Activated naive CD8-positive, alpha-beta T cell treated with anti-CD3 and anti-CD28 coated beads, Interleukin-2, amount 50 U/mL, for 24 hours (primary cell): ENCODE results near the gene UCHL3.

Experiments
- ATAC-seq: fragments of 150-1000 bp; cut with Tn5 transposase; one replicate; pipeline ENCODE4 v1.10.0; 2021
- DNase-seq: peaks from one replicate; pipeline ENCODE4 v3.0.0; 2021
- H3K27ac Mint-ChIP-seq: one replicate; pipeline ENCODE4 v1.8.0; 2021; ENCODE audit warnings: mild to moderate bottlenecking, mixed read lengths
- H3K27me3 Mint-ChIP-seq: one replicate; pipeline ENCODE4 v1.8.0; 2021; ENCODE audit warnings: mixed read lengths
- H3K36me3 Mint-ChIP-seq: one replicate; pipeline ENCODE4 v1.8.0; 2021; ENCODE audit warnings: low read depth, mixed read lengths
- H3K4me1 Mint-ChIP-seq: one replicate; pipeline ENCODE4 v1.8.0; 2021; ENCODE audit warnings: mixed read lengths
- H3K4me3 Mint-ChIP-seq: one replicate; pipeline ENCODE4 v1.8.0; 2021; ENCODE audit warnings: mild to moderate bottlenecking, moderate library complexity, mixed read lengths
- H3K9me3 Mint-ChIP-seq: one replicate; pipeline ENCODE4 v1.8.0; 2021; ENCODE audit warnings: mixed read lengths

The UCHL3 gene

GRCh38 chr13:75549262-75550158, at the start of gene UCHL3:
UCHL3 (plus strand) TSS chr13:75549791; CDS start chr13:75549821, 30 bp downstream.
- peaks cover 2% of the 10 kb centered on the region for H3K27me3 Mint-ChIP-seq
- H3K9me3 Mint-ChIP-seq = no peaks in the 10 kb centered on the region
- H3K36me3 Mint-ChIP-seq = peaks cover 19% of the 10 kb centered on the region
- peak within 1 kb of the TSS; percentile 98 for H3K4me3 Mint-ChIP-seq
- peaks cover 43% of the 10 kb centered on the region for H3K4me1 Mint-ChIP-seq
- DNase-seq (peak; percentile 98), ATAC-seq (peak; percentile 98)
- H3K27ac Mint-ChIP-seq = peak within 1 kb of the TSS; percentile 98

- peaks cover 2% of the 10 kb centered on the region for H3K4me1 Mint-ChIP-seq
- no peaks in the 10 kb centered on the region for H3K27me3 Mint-ChIP-seq
- H3K27ac Mint-ChIP-seq = no peak overlapping the region
- ATAC-seq (no peak), DNase-seq (no peak)
- H3K4me3 Mint-ChIP-seq = no peak overlapping the region
- H3K36me3 Mint-ChIP-seq = no peaks in the 10 kb centered on the region
- H3K9me3 Mint-ChIP-seq = no peaks in the 10 kb centered on the region
Observed at GRCh38 chr13:75505327-75505726, 44.3 kb upstream of the UCHL3 start.

GRCh38 chr13:75506018-75506417, 43.6 kb upstream of the UCHL3 start:
- Mint-ChIP-seq H3K27ac (no peak overlapping the region), H3K36me3 (no peaks in the 10 kb centered on the region), H3K4me1 (peaks cover 2% of the 10 kb centered on the region), H3K4me3 (no peak overlapping the region), H3K27me3 (no peaks in the 10 kb centered on the region), H3K9me3 (no peaks in the 10 kb centered on the region)
- DNase-seq = no peak
- ATAC-seq = no peak

GRCh38 chr13:75507027-75508001, 42.3 kb upstream of the UCHL3 start:
- H3K4me1 Mint-ChIP-seq = peaks cover 2% of the 10 kb centered on the region
- H3K36me3 Mint-ChIP-seq = no peaks in the 10 kb centered on the region
- no peak overlapping the region for H3K4me3 Mint-ChIP-seq
- no peaks in the 10 kb centered on the region for H3K9me3 Mint-ChIP-seq
- no peak overlapping the region for H3K27ac Mint-ChIP-seq
- no peak for DNase-seq
- H3K27me3 Mint-ChIP-seq = no peaks in the 10 kb centered on the region
- ATAC-seq = peak; percentile 24

DNA sequence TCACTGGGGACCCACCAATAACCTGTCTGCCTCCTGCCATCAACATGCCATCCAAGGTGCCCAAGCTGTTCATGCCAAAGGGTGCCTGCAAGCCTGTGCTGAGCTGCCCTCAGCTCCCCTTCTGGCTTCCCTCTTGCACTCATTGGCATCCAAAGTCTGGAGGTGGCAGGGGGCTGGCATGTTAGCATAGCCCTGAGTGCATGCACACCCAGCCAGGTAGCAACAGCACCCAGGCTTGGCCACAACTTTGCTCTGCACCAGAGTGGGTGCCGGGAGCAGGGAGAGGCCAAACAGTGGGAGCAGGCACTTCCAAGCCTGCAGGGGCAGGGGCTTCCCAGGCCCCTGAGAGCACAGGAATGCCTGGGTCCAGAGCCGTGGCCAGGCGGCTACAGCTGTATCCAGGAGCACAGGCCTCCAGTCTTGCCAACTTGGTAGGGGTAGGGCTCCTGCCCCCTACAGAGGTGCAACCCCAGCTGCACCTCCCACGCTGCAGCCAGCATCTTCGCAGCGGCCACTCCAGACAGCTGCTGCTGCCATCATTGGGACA, 41.5 kb upstream of the UCHL3 start:
- peak; percentile 15 for ATAC-seq
- no peak overlapping the region for H3K27ac Mint-ChIP-seq
- H3K36me3 Mint-ChIP-seq = no peaks in the 10 kb centered on the region
- no peak for DNase-seq
- H3K9me3 Mint-ChIP-seq = no peaks in the 10 kb centered on the region
- peaks cover 2% of the 10 kb centered on the region for H3K27me3 Mint-ChIP-seq
- no peak overlapping the region for H3K4me3 Mint-ChIP-seq
- peaks cover 3% of the 10 kb centered on the region for H3K4me1 Mint-ChIP-seq

DNA sequence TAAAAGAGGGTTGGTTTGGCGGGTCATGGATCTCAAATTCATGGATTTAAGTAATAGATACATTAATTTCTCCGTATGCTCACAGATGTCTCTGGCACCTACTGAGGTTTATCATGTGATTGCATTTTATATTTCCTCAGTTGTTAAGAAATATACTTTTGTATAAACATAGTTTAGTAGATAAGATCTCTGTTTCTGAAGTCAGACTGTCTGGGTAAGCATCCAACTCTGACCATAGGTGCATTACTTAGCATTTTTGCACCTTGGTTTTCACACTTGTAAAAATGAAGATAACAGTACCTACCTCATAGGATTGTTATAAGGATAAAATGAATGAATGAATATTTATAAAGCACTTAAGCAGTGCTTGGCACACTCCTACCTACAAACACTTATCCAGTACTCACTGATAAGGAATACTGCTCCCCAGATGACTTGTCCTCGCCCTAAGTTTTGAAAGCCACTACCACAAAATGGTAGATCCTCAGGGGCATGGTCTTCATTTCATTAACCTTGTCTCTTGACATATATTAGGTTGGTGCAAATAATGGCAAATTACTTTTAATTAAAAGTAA, 38.5 kb upstream of the UCHL3 start:
- H3K27me3 Mint-ChIP-seq = peaks cover 7% of the 10 kb centered on the region
- no peak for ATAC-seq
- DNase-seq = no peak
- H3K27ac Mint-ChIP-seq = no peak overlapping the region
- H3K36me3 Mint-ChIP-seq = no peaks in the 10 kb centered on the region
- no peaks in the 10 kb centered on the region for H3K9me3 Mint-ChIP-seq
- no peak overlapping the region for H3K4me3 Mint-ChIP-seq
- H3K4me1 Mint-ChIP-seq = peaks cover 6% of the 10 kb centered on the region

- H3K27ac Mint-ChIP-seq = no peak overlapping the region
- no peaks in the 10 kb centered on the region for H3K36me3 Mint-ChIP-seq
- H3K27me3 Mint-ChIP-seq = peaks cover 7% of the 10 kb centered on the region
- DNase-seq (no peak), ATAC-seq (no peak)
- no peaks in the 10 kb centered on the region for H3K9me3 Mint-ChIP-seq
- no peak overlapping the region for H3K4me3 Mint-ChIP-seq
- H3K4me1 Mint-ChIP-seq = peaks cover 6% of the 10 kb centered on the region
Observed at GRCh38 chr13:75512253-75512652, 37.3 kb upstream of the UCHL3 start.

- H3K4me3 Mint-ChIP-seq = no peak overlapping the region
- H3K9me3 Mint-ChIP-seq = no peaks in the 10 kb centered on the region
- ATAC-seq (no peak), DNase-seq (no peak)
- H3K27me3 Mint-ChIP-seq = peaks cover 7% of the 10 kb centered on the region
- H3K4me1 Mint-ChIP-seq = peaks cover 6% of the 10 kb centered on the region
- no peak overlapping the region for H3K27ac Mint-ChIP-seq
- no peaks in the 10 kb centered on the region for H3K36me3 Mint-ChIP-seq
Observed at GRCh38 chr13:75513271-75513670, 36.3 kb upstream of the UCHL3 start.

- H3K4me1 Mint-ChIP-seq = peaks cover 6% of the 10 kb centered on the region
- H3K36me3 Mint-ChIP-seq = no peaks in the 10 kb centered on the region
- no peaks in the 10 kb centered on the region for H3K9me3 Mint-ChIP-seq
- no peak for DNase-seq
- no peak for ATAC-seq
- no peak overlapping the region for H3K27ac Mint-ChIP-seq
- no peak overlapping the region for H3K4me3 Mint-ChIP-seq
- H3K27me3 Mint-ChIP-seq = peaks cover 7% of the 10 kb centered on the region
Observed at GRCh38 chr13:75514080-75514995, 35.3 kb upstream of the UCHL3 start.

DNA sequence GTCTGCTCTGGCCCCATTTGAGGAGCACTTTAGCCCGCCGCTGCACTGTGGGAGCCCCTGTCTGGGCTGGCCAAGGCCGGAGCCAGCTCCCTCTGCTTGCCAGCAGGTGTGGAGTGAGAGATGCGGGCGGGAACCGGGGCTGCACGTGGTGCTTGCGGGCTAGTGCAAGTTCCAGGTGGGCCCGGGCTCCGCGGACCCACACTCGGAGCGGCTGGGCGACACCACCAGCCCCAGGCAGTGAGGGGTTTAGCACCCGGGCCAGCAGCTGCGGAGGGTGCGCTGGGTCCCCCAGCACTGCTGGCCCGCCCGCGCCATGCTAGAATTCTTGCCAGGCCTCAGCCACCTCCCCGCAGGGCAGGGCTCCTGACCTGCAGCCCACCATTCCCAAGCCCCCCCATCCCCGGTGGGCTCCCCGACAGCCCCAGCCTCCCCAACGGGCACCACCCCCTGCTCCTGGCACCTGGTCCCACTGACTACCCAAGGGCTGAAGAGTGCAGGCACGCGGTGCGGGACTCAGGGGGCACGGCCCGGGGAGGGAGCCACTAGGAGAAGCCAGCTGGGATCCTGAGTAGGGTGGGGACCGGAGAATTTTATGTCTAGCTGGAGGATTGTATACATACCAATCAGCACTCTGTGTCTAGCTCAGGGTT, 31.0 kb upstream of the UCHL3 start:
- no peak overlapping the region for H3K27ac Mint-ChIP-seq
- H3K27me3 Mint-ChIP-seq = peaks cover under 1% of the 10 kb centered on the region
- peaks cover 4% of the 10 kb centered on the region for H3K4me1 Mint-ChIP-seq
- no peak overlapping the region for H3K4me3 Mint-ChIP-seq
- DNase-seq = no peak
- H3K36me3 Mint-ChIP-seq = no peaks in the 10 kb centered on the region
- ATAC-seq = no peak
- peaks cover 7% of the 10 kb centered on the region for H3K9me3 Mint-ChIP-seq

- no peak for DNase-seq
- no peaks in the 10 kb centered on the region for H3K27me3 Mint-ChIP-seq
- no peak overlapping the region for H3K27ac Mint-ChIP-seq
- H3K4me3 Mint-ChIP-seq = no peak overlapping the region
- H3K9me3 Mint-ChIP-seq = peaks cover 7% of the 10 kb centered on the region
- H3K4me1 Mint-ChIP-seq = peaks cover 8% of the 10 kb centered on the region
- no peak for ATAC-seq
- peaks cover 12% of the 10 kb centered on the region for H3K36me3 Mint-ChIP-seq
Observed at GRCh38 chr13:75521956-75522355, 27.6 kb upstream of the UCHL3 start.

- ATAC-seq (peak; percentile 94), DNase-seq (no peak)
- H3K4me3 Mint-ChIP-seq = no peak overlapping the region
- peak overlapping the region; percentile 52 for H3K27ac Mint-ChIP-seq
- H3K9me3 Mint-ChIP-seq = no peaks in the 10 kb centered on the region
- peaks cover 42% of the 10 kb centered on the region for H3K36me3 Mint-ChIP-seq
- H3K4me1 Mint-ChIP-seq = peaks cover 43% of the 10 kb centered on the region
- H3K27me3 Mint-ChIP-seq = no peaks in the 10 kb centered on the region
Observed at GRCh38 chr13:75530549-75530961, 19.0 kb upstream of the UCHL3 start.

DNA sequence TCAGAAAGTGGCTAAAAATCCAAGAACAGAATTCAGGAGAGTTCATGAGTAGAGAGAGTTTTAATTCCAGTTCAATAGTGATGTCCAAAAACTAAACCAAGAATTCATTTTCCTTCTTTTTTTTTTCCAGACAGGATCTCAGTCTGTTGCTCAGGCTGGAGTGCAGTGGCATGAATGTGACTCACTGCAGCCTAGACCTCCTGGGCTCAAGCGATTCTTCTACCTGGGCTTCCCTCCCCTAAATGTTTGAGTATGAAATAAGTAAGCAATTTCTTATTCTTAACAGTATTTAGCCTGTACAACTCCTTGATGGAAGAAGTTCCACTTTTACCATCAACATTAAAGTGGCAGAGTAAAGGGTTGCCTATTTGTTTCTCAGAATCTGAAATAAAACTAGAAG, 15.7 kb upstream of the UCHL3 start:
- H3K27ac Mint-ChIP-seq = no peak overlapping the region
- H3K27me3 Mint-ChIP-seq = no peaks in the 10 kb centered on the region
- H3K4me3 Mint-ChIP-seq = no peak overlapping the region
- H3K36me3 Mint-ChIP-seq = peaks cover 28% of the 10 kb centered on the region
- ATAC-seq (no peak), DNase-seq (no peak)
- H3K4me1 Mint-ChIP-seq = peaks cover 59% of the 10 kb centered on the region
- no peaks in the 10 kb centered on the region for H3K9me3 Mint-ChIP-seq
